HG03064 (cell line): ENCODE measurements around the gene SNRPA1.

Experiments used
- ATAC-seq: cut with Tn5 transposase; IDR thresholded peaks from one replicate; pipeline ENCODE4 v1.9.1; 2021; ENCODE audit warnings: low read depth; ENCODE audit not compliant: unreplicated experiment

The SNRPA1 gene

GRCh38 chr15:101244036-101244781 lies 50.8 kb downstream of the SNRPA1 start:
- no peak for ATAC-seq

- no peak for ATAC-seq
Observed at GRCh38 chr15:101243420-101243819, 51.6 kb downstream of the SNRPA1 start.

- no peak for ATAC-seq
Observed at GRCh38 chr15:101242999-101243336, 52.1 kb downstream of the SNRPA1 start.

GRCh38 chr15:101242160-101242998 lies 52.7 kb downstream of the SNRPA1 start:
- peak; percentile 66 for ATAC-seq

- ATAC-seq, result no peak
Observed at GRCh38 chr15:101240358-101240757, 54.7 kb downstream of the SNRPA1 start.

- no peak for ATAC-seq
Observed at GRCh38 chr15:101239724-101240136, 55.3 kb downstream of the SNRPA1 start.

GRCh38 chr15:101237251-101237650 lies 57.8 kb downstream of the SNRPA1 start:
- ATAC-seq, result no peak

GRCh38 chr15:101233651-101234280 lies 61.3 kb downstream of the SNRPA1 start:
- no peak for ATAC-seq

- no peak for ATAC-seq
Observed at GRCh38 chr15:101232677-101233076, 62.4 kb downstream of the SNRPA1 start.
